Right renal cortex interstitium (tissue), 3 donors: ENCODE measurements around the gene TOGARAM2. TPM values are rescaled to one million over a fixed set of nuclear protein-coding genes. Genes with fewer than 3 reads are reported as not detected.
"Not testable (repeated sequence)": the region's sequence is repeated elsewhere in the genome, so short reads cannot be mapped to it uniquely, and the experiment has no call there.

Experiments used
- DNase-seq, 3 donors: peaks; one replicate each; pipeline ENCODE4 v3.0.0-alpha.2; 2013; ENCODE audit warnings: low read depth in 3 of 3, low spot score in 2 of 3
- polyA plus RNA-seq, 3 donors: library from polyadenylated mRNA; unstranded; fragments of 120-200 nt; gene quantifications; one replicate each; pipeline ENCODE4 v1.2.1, GENCODE V29; 2013; ENCODE audit not compliant: insufficient read length in 3 of 3

TOGARAM2 gene
- polyA plus RNA-seq, 3 donors = 0.86 to 0.94 (median 0.89) TPM

DNA sequence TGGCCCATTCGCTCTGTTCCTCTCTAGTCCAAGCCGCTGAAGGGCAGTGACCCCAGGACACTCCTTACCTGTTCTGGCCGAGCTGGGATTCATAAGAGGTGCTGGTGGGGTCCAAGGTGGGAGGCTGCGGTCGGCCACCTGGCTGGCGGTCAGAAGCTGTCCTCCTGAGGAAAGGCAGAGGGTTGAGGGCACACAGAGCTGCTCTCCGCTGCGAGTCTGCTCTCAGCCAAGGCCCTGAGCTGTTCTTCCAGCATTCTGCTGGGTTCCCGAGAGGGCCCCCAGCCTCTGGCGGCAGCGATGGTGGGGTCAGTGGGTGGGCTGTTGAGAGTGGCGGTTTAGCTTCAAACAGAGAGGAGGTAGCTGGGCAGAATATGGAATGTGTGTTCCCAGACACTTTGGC is 89.4 kb downstream of the TOGARAM2 start:
- no peak for DNase-seq

- DNase-seq = no peak
Observed at GRCh38 chr2:29071032-29071975, 90.2 kb downstream of the TOGARAM2 start.

GRCh38 chr2:29072251-29072650 is 91.2 kb downstream of the TOGARAM2 start:
- no peak for DNase-seq

DNA sequence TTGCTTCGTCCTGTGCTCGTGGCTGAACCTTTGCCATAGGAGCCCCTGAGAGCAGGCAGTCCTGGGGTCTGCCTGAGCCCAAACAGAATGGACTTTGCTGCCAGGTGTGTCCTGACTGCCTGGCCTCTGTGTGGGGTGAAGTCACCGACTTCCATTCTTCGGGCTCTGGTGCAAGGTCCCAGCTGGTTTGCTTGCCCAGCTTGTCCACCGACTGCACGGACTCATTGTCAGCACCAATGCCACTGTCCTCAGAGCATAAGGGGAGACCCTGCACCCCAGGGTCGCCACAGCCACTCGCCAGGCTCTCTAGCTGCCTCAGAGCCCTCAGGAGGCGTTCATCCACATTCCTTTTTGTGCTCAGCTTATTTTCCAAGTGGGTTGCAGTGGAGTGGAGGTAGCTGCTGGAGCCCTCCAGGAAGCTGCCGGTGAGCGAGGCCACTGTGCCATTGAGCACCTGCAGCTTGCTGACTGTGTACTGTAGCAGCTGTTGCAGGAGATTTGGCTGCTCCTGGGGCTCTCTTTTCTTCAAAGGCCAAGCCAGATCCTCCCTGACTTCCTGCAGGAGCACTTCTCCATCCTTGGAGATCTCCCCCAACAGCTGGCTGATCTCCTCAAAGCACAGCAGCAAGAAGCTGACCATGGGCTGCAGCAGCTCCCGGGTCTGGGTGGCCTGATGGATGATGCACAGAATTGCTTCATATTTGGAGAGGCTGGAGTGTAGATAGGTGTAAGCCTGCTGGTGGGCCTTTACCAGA is 92.0 kb downstream of the TOGARAM2 start:
- DNase-seq = no peak

DNA sequence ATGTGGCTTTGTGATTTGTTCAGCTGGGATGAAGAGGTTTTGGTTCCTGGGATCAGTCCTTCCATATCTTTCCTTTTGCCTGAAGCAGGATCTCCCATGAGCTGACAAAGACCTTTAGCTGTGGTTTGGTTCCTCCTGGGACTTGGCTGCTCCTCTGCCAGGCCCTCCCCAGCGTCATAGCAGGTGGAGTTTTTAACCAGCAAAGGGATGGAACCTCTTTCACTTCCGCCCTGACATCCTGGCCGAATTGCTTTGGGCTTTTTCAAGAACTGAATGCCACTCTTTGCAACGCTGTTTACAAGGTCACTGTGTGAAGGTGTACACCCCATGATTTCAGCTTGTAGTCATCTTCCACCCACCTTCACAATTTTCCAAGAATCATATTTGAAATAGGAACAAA is 92.8 kb downstream of the TOGARAM2 start:
- no peak for DNase-seq

DNA sequence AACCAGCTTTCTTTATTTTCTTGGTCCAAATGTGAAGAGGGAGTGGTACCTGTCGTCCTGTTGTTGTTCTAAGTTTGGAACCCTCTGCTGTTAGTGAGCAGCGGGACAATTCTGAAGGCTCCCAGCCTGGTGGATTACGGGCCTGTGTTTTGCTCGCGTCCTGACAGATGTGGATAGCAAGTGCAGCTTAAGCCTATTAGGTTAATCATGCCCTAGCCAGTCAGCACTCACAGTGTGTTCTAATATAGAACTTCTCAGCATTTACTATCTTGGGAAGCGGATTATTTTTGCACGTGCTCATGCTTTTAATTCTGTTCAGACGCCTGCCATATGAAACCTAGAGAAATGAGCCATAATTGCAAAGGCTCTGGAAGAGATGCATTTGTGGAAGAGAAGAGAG is 93.3 kb downstream of the TOGARAM2 start, which contains the start of gene PCARE:
Gene PCARE (minus strand): TSS at position 113 of the 400 bp plus-strand sequence. CDS start 262 bp downstream, outside the sequence.
- no peak for DNase-seq

- no peak for DNase-seq
Observed at GRCh38 chr2:29075894-29076705, 95.0 kb downstream of the TOGARAM2 start.

- no peak for DNase-seq
Observed at GRCh38 chr2:29079887-29080286, 98.8 kb downstream of the TOGARAM2 start.

DNA sequence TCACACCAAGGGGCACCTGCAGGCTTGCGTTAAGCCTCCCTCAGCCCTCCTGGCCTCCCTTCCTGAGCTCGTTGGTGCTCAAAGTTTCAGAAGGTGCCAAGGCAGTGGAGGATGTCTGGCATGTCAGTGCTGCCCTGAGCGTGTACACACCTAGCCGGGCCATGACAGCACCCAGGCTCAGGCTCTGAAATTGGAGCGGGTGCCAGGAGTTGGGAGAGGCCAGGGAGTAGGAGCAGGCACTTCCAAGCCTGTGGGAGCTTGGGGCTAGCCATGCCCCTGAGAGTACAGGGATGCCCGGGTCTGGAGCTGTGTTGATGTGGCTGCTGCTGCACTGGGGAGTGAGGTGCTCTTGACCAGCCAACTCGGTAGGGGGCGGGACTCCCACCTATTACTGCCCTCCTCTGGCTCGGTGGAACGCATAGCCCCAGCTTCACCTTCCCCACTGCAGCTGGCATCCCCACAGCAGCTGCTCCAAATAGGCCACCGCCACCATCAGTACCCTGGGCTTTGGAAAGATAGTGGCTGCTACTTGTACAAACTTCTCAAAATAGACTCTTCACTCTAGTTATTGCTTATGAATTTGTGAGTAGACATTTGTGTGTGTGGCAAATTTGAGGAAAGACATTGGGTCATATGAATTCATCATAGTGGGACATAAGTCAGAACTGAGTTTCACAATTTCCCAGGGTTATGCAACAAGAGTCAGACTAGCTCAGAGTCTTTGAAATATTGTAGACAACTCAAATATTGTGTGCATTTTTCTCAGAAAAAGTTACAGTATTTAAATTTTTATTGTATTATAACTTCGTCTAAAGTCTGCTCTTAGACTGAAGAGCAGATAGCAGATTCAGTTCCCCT is 100.0 kb downstream of the TOGARAM2 start:
- no peak for DNase-seq

- DNase-seq = no peak
Observed at GRCh38 chr2:29082804-29083495, 101.9 kb downstream of the TOGARAM2 start.

- no peak for DNase-seq
Observed at GRCh38 chr2:29084554-29084953, 103.5 kb downstream of the TOGARAM2 start.

DNA sequence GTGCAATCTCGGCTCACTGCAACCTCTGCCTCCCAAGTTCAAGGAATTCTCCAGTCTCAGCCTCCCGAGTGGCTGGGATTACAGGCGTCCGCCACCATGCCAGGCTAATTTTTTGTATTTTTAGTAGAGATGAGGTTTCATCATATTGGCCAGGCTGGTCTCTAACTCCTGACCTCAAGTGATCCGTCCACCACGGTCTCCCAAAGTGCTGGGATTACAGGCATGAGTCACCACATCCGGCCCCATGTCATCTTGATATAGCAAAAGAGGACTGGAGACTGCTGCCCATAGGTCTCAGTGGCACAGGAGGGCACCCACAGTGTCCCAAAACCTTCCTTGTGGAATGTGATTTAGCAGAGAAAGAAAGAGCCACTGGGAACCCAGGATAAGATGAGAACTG is 109.2 kb downstream of the TOGARAM2 start:
- not testable (repeated sequence) for DNase-seq

GRCh38 chr2:29096969-29097368 is 115.9 kb downstream of the TOGARAM2 start:
- no peak for DNase-seq

DNA sequence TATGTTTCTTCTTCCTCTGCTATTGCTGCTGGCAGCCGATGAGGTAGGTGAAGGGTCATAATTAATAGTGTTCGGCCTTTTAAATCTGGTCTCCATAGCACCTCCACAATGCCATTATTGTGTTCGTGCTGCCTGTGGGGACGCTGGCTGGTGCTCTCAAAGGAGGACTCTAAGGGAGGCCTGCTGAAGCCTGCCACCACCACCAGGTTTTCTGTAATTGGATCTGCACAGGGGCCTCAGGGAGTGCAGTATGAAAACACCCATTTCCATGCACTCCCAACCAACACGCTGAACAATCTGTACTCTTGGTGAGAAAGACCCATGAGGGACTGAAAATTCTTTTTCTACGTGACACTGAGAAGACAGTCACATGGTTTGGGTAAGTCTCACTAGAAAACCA is 116.5 kb downstream of the TOGARAM2 start:
- no peak for DNase-seq

- no peak for DNase-seq
Observed at GRCh38 chr2:29100564-29100963, 119.5 kb downstream of the TOGARAM2 start.
